Right lobe of liver (tissue), 6 donors: ENCODE measurements around the gene CCIN. TPM values are rescaled to one million over a fixed set of nuclear protein-coding genes. Genes with fewer than 3 reads are reported as not detected.
"Not testable (repeated sequence)": the region's sequence is repeated elsewhere in the genome, so short reads cannot be mapped to it uniquely, and the experiment has no call there.

Experiments
- ATAC-seq, 4 donors: fragments of 200-7000 bp; cut with Tn5 transposase; one replicate each; pipeline ENCODE4 v1.9.1; 2020; ENCODE audit warnings: mild to moderate bottlenecking in 4 of 4, moderate library complexity in 4 of 4
- DNase-seq, 3 donors: peaks; one replicate each; pipeline ENCODE4 v3.0.0-alpha.2; 2020
- H3K27ac ChIP-seq, 3 donors: fragments of 200-600 bp; one replicate each; pipeline ENCODE4 v1.8.0; 2022
- H3K27me3 ChIP-seq, 2 donors: fragments of 200-600 bp; one replicate each; pipeline ENCODE4 v1.8.0; 2022
- H3K36me3 ChIP-seq, 4 donors: fragments of 200-600 bp; sonication (generic) in 1 of 4; one replicate each; pipeline versions ENCODE4 v1.5.1 to v1.8.0; 2017 to 2022; ENCODE audit warnings: control low read depth in 1 of 4
- H3K4me1 ChIP-seq, 4 donors: fragments of 200-600 bp; sonication (generic) in 1 of 4; one replicate each; pipeline versions ENCODE4 v1.5.1 to v1.8.0; 2017 to 2022; ENCODE audit warnings: control low read depth in 1 of 4
- H3K4me3 ChIP-seq, 3 donors: fragments of 200-600 bp; one replicate each; pipeline ENCODE4 v1.8.0; 2022
- H3K9me3 ChIP-seq, 4 donors: fragments of 200-600 bp; sonication (generic) in 1 of 4; one replicate each; pipeline versions ENCODE4 v1.5.1 to v1.8.0; 2017 to 2022; ENCODE audit warnings: control low read depth in 1 of 4
- POLR2A ChIP-seq: fragments of 450-650 bp; IDR thresholded peaks from one replicate; pipeline ENCODE4 v1.6.1; 2017; ENCODE audit warnings: antibody characterized with exemption, mild to moderate bottlenecking
- WGBS: methylation state at CpG from one replicate; pipeline ENCODE4 v1.1.6; 2018; ENCODE audit warnings: low coverage, low lambda C conversion rate; ENCODE audit not compliant: insufficient coverage; ENCODE audit errors: missing lambda C conversion rate; 5-methylcytosine and 5-hydroxymethylcytosine counted together
- intact Hi-C, 2 donors: fragments of 100-400 bp; cut with DNase I; formaldehyde crosslinking; loops; one replicate each; pipeline versions ENCODE4 v1.11.2 to v1.14.1; 2022
- total RNA-seq, 6 experiments: library from RNA; depleted of rRNA in 2 of 6; stranded (reverse); fragments of >200 nt in 2 of 6; fragmentation: NEBNext Ultra II Directional in 3 of 6; extraction: Animal tissue kit (Norgen Biotek cat#: 25700) in 3 of 6; gene quantifications; one replicate each; pipeline versions ENCODE4 v1.1.0 to v1.2.4, GENCODE V29; 2016 to 2023
- TF ChIP-seq, protein P1 (sequence below), 4 donors: fragments of 200-600 bp in 3 of 4; fragments of 450-650 bp in 1 of 4; IDR thresholded peaks; one replicate each; pipeline versions ENCODE4 v1.5.1 to v1.8.0; 2016 to 2022; ENCODE audit warnings: antibody characterized with exemption in 4 of 4, mild to moderate bottlenecking in 2 of 4
- donor health status: DM: no; HTN: yes; CAD: no.
- donor health status: DM: no; HTN: no; CAD: no.
- donor health status: DM: no; HTN: no; CAD: no.
- donor health status: DM: no; HTN: yes; CAD: no.
- donor health status: DM: no; HTN: yes; CAD: no.

Gene CCIN
- total RNA-seq, 6 experiments from 2014 or later = not detected

DNA sequence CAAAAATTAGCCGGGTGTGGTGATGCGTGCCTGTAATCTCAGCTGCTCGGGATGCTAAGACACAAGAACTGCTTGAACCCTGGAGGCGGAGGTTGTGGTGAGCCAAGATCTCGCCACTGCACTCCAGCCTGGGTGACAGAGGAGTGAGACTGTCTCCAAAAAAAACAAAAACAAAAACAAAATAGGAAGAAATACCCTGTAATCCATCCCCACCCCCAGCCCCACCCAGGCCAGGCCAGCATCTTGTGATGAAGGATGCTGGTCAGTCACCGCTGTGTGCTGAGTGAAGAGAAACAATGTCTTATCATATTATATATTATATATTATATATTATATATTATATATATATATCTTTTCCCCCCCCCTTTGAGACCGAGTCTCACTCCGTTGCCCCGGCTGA is 15.4 kb upstream of the CCIN start:
- Histone ChIP-seq H3K27me3 (no peaks in the 10 kb centered on the region), H3K4me1 (no peaks in the 10 kb centered on the region), H3K36me3 (no peaks in the 10 kb centered on the region), H3K9me3 (no peaks in the 10 kb centered on the region), H3K27ac (peak overlapping the region in 1 of 3 donors; percentile 12), H3K4me3 (no peak overlapping the region)
- ATAC-seq (no peak), DNase-seq (no peak)
- WGBS = 64% methylated on average over 7 of the region's 9 CpGs
- intact Hi-C loops = no loop called here
- no peak for TF ChIP-seq POLR2A
- TF ChIP-seq, protein P1, sequence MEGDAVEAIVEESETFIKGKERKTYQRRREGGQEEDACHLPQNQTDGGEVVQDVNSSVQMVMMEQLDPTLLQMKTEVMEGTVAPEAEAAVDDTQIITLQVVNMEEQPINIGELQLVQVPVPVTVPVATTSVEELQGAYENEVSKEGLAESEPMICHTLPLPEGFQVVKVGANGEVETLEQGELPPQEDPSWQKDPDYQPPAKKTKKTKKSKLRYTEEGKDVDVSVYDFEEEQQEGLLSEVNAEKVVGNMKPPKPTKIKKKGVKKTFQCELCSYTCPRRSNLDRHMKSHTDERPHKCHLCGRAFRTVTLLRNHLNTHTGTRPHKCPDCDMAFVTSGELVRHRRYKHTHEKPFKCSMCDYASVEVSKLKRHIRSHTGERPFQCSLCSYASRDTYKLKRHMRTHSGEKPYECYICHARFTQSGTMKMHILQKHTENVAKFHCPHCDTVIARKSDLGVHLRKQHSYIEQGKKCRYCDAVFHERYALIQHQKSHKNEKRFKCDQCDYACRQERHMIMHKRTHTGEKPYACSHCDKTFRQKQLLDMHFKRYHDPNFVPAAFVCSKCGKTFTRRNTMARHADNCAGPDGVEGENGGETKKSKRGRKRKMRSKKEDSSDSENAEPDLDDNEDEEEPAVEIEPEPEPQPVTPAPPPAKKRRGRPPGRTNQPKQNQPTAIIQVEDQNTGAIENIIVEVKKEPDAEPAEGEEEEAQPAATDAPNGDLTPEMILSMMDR (IDR thresholded peaks at IDR 0.05) = no peak

DNA sequence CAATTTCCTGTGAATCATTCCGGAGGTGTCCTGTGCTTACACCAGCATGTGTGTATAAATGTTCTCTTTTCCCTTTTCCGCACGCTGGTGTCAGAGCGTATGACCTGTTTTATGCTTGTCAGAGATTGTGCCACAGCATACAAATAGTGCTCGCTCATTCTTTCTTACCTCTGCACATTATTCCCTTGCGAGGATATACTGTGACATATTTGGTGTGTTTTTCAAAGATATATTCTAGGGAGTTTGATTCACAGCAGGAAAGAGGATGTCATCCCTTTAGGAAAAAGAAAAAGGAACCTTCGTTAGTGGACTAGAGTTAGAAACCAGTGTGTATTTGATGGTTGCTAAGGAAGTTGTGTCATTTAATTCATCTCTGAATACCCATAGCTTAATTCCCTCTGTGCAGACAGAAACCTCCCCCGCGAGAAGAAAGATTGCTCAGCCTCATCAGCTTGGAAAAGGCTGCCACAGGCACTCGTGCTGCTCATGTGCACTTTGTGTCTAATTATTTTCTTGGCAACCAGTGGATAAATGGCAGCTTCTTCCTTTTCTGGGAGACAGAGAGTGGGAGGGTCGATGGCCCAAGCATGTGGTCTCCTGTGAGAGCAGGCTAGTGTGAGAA is 14.7 kb upstream of the CCIN start:
- Histone ChIP-seq H3K27me3 (no peaks in the 10 kb centered on the region), H3K4me1 (no peaks in the 10 kb centered on the region), H3K36me3 (no peaks in the 10 kb centered on the region), H3K27ac (peak overlapping the region in 2 of 3 donors; percentile 12 to 49), H3K9me3 (no peaks in the 10 kb centered on the region), H3K4me3 (no peak overlapping the region)
- intact Hi-C loops = no loop called here
- 38% methylated on average over 11 of the region's 11 CpGs for WGBS
- no peak for TF ChIP-seq POLR2A
- TF ChIP-seq, protein P1 (IDR thresholded peaks at IDR 0.05) = no peak
- DNase-seq (no peak), ATAC-seq (peak; percentile 45 to 67 (median 64))

DNA sequence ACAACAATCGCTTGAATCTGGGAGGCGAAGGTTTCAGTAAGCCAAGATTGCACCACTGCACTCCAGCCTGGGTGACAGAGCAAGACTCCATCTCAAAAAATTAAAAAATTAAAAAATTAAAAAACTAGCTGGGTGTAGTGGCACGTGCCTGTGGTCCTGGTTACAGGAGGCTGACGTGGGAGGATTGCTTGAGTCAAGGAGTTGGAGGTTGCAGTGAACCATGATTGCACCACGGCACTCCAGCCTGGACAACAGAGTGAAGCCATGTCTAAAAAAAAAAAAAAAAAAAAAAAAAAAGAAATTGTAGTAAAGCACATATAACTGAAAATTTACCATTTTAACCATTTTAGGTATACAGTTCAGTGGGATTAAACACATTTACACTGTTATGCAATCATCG is 13.1 kb upstream of the CCIN start:
- intact Hi-C loops = no loop called here
- DNase-seq (no peak), ATAC-seq (no peak)
- no peaks in the 10 kb centered on the region for H3K36me3 ChIP-seq
- no peak for TF ChIP-seq POLR2A
- TF ChIP-seq, protein P1 (IDR thresholded peaks at IDR 0.05) = no peak
- H3K4me3 ChIP-seq = no peak overlapping the region
- no peaks in the 10 kb centered on the region for H3K4me1 ChIP-seq
- H3K27me3 ChIP-seq = no peaks in the 10 kb centered on the region
- 95% methylated on average over 4 of the region's 6 CpGs for WGBS
- no peaks in the 10 kb centered on the region for H3K9me3 ChIP-seq
- no peak overlapping the region for H3K27ac ChIP-seq

DNA sequence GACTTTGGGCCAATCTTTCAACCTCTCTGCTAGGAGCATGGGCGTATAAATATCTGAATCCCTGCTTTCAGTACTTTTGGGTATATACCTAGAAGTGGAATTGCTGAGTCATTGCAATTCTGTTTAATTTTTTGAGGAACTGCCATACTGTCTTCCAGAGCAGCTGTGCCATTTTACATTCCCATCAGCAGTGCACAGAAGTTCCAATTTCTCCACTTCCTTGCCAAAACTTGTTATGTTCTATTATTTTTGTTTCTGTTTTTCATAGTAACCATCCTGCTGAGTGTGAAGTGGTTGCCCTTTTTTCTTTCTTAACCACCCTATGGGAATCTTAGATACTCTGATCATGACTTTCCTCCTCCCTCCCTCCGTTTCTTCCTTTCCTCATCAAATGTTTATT is 11.1 kb upstream of the CCIN start:
- Histone ChIP-seq H3K4me3 (no peak overlapping the region), H3K27ac (no peak overlapping the region), H3K36me3 (no peaks in the 10 kb centered on the region), H3K27me3 (no peaks in the 10 kb centered on the region), H3K9me3 (no peaks in the 10 kb centered on the region), H3K4me1 (no peaks in the 10 kb centered on the region)
- ATAC-seq = peak in 1 of 4 donors; percentile 16
- intact Hi-C loops = no loop called here
- 58% methylated on average over 1 of the region's 2 CpGs for WGBS
- no peak for DNase-seq
- TF ChIP-seq, protein P1 (IDR thresholded peaks at IDR 0.05) = no peak
- TF ChIP-seq POLR2A = no peak

DNA sequence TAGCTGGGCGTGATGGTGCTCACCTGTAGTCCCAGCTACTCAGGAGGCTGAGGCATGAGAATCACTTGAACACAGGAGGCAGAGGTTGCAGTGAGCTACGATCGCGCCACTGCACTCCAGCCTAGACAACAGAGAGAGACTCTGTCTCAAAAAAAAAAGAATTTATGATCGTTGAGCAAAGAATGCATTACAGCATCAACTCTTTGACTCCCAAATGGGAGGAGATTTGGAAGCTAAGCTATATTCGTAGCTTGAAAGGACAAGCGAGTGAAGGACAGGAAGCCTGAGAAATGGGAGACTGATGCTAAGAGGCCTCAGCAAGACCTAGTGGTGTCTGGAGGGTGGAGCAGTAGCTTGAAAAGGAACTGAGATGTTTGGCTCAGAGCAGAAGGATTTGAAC is 10.3 kb upstream of the CCIN start:
- Histone ChIP-seq H3K4me1 (no peaks in the 10 kb centered on the region), H3K27me3 (no peaks in the 10 kb centered on the region), H3K4me3 (no peak overlapping the region), H3K9me3 (no peaks in the 10 kb centered on the region), H3K36me3 (no peaks in the 10 kb centered on the region), H3K27ac (no peak overlapping the region)
- WGBS = 71% methylated on average over 7 of the region's 7 CpGs
- DNase-seq = no peak
- ATAC-seq = no peak
- intact Hi-C loops = no loop called here
- TF ChIP-seq, protein P1 (IDR thresholded peaks at IDR 0.05) = no peak
- no peak for TF ChIP-seq POLR2A

DNA sequence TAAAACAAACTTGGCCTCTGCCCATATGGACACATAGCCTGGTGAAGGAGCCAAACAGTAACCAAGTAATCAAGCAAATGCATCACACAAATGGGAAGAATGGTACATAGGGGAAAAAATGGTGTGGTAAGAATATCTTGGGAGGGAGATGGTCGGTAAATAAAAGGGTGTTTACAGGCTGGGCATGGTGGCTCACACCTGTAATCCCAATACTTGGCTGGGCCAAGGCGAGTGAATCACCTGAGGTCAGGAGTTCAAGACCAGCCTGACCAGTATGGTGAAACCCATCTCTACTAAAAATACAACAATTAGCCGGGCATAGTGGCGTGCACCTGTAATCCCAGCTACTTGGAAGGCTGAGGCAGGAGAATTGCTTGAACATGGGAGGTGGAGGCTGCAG is 9.7 kb upstream of the CCIN start:
- H3K4me1 ChIP-seq, H3K27me3 ChIP-seq, intact Hi-C loops, H3K9me3 ChIP-seq, ATAC-seq, H3K4me3 ChIP-seq, H3K27ac ChIP-seq, DNase-seq, H3K36me3 ChIP-seq: not testable (repeated sequence)
- 95% methylated on average over 2 of the region's 4 CpGs for WGBS

DNA sequence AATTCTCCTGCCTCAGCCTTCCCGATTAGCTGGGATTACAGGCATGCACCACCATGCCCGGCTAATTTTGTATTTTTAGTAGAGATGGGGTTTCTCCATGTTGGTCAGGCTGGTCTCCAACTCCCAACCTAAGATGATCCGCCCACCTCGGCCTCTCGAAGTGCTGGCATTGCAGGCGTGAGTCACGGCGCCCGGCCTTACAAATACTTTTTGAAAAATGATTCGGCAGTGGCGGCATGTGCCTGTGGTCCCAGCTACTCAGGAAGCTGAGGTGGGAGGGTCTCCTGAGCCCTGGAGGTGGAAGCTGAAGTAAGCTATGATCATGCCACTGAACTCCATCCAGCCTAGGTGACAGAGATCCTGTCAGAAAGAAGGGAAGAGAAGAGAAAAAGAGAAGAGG is 9.1 kb upstream of the CCIN start:
- H3K4me1 ChIP-seq, H3K27ac ChIP-seq, DNase-seq, H3K4me3 ChIP-seq, H3K27me3 ChIP-seq, intact Hi-C loops, H3K9me3 ChIP-seq, H3K36me3 ChIP-seq, ATAC-seq: not testable (repeated sequence)
- 80% methylated on average over 8 of the region's 11 CpGs for WGBS
